ENCODE results near the gene TBC1D23.

Gene TBC1D23

GRCh38 chr3:100260081-100260684, 609 bp upstream of the TBC1D23 start:
- CTCF ChIA-PET, result interaction anchor here (0.6 to 1.3 kb wide), 3 partner anchors 191 to 428 kb away, joined by 4 to 6 read pairs (median 4); no protein-coding TSS in a partner anchor
- POLR2A ChIA-PET, result interaction anchor here (0.7 to 1.8 kb wide), 9 partner anchors 9 to 428 kb away, joined by 3 to 7 read pairs (median 4); partner anchors contain the start of genes LNP1, NIT2 and TOMM70
- peak overlapping the region; percentile 45; the same call in 1 of the 2 replicates for H3K27ac ChIP-seq (ENCODE audit: extremely low read depth, low read depth, low read length)
- H3K4me1 ChIP-seq (ENCODE audit: control insufficient read depth, insufficient read depth, low read length), result peaks cover 9% of the 10 kb centered on the region
- no peaks in the 10 kb centered on the region for H3K36me3 ChIP-seq (ENCODE audit: control insufficient read depth in 2 of 2, insufficient read depth in 1 of 2, low read length in 2 of 2)
- no peaks in the 10 kb centered on the region for H3K9me3 ChIP-seq (ENCODE audit: control insufficient read depth, insufficient read depth, low read depth, low read length)
- H3K4me3 ChIP-seq (ENCODE audit: low read depth, low read length), result peak overlapping the region; percentile 27
- no peak for TF ChIP-seq ZNF571 (tag by site-specific recombination; IDR thresholded peaks at IDR 0.05)
- TF ChIP-seq ZNF624 (tag by site-specific recombination; IDR thresholded peaks at IDR 0.05), result no peak
- TF ChIP-seq BCL11B (tag by site-specific recombination; IDR thresholded peaks at IDR 0.05; ENCODE audit: low read depth), result no peak
- TF ChIP-seq ZSCAN4 (tag by site-specific recombination; IDR thresholded peaks at IDR 0.05), result no peak
- no peak for TF ChIP-seq ZNF596 (tag by site-specific recombination; IDR thresholded peaks at IDR 0.05)
- no peak for TF ChIP-seq PRDM2 (tag by site-specific recombination; IDR thresholded peaks at IDR 0.05; ENCODE audit: borderline replicate concordance)
- peak; percentile 96 for TF ChIP-seq ZNF530 (tag by site-specific recombination; IDR thresholded peaks at IDR 0.05; ENCODE audit: low read depth)
- no peak for TF ChIP-seq WT1 (tag by site-specific recombination; IDR thresholded peaks at IDR 0.05)
- no peak for TF ChIP-seq ZNF621 (tag by site-specific recombination; IDR thresholded peaks at IDR 0.05)
- no peak for TF ChIP-seq SP7 (tag by site-specific recombination; IDR thresholded peaks at IDR 0.05)
- no peak for TF ChIP-seq YY2 (tag by site-specific recombination; IDR thresholded peaks at IDR 0.05)
- no peak for TF ChIP-seq YY1 (tag by site-specific recombination; IDR thresholded peaks at IDR 0.05)
- TF ChIP-seq ZNF335 (tag by site-specific recombination; conservative IDR thresholded peaks at IDR 0.05), result peak; percentile 83; the same call in 1 of the 2 replicates

GRCh38 chr3:100261485-100261903, 702 bp downstream of the TBC1D23 start:
- ChIA-PET POLR2A (interaction anchor here (1.6 to 1.8 kb wide), 2 partner anchors 9 to 72 kb away, joined by 6 to 7 read pairs; partner anchors contain the start of gene NIT2), CTCF (interaction anchor here (0.7 kb wide), 1 partner anchor 419 kb away, joined by 3 read pairs; no protein-coding TSS in a partner anchor)
- no peak for TF ChIP-seq ZNF184 (tag by site-specific recombination; IDR thresholded peaks at IDR 0.05)
- no peak for TF ChIP-seq ZNF211 (tag by site-specific recombination; IDR thresholded peaks at IDR 0.05; ENCODE audit: low read depth)
- peak; percentile 28; the same call in 1 of the 2 replicates for TF ChIP-seq SCRT2 (tag by site-specific recombination; IDR thresholded peaks at IDR 0.05)
- TF ChIP-seq EGR2 (tag by site-specific recombination; IDR thresholded peaks at IDR 0.05; ENCODE audit: low read depth), result no peak
- no peak for TF ChIP-seq ZNF350 (tag by site-specific recombination; IDR thresholded peaks at IDR 0.05)
- no peak for TF ChIP-seq ZNF488 (tag by site-specific recombination; IDR thresholded peaks at IDR 0.05)
- no peak for TF ChIP-seq ZBTB11 (tag by site-specific recombination; conservative IDR thresholded peaks at IDR 0.05; ENCODE audit: low read depth)
- TF ChIP-seq ZNF76 (tag by site-specific recombination; IDR thresholded peaks at IDR 0.05; ENCODE audit: borderline replicate concordance, low read depth), result peak; percentile 59; the same call in 1 of the 2 replicates
- no peak for TF ChIP-seq SP2 (tag by site-specific recombination; IDR thresholded peaks at IDR 0.05)
- Histone ChIP-seq H3K27ac (ENCODE audit: extremely low read depth, low read depth, low read length) (0 out of 2 replicates have a peak overlapping the region, but pooled peaks have one; percentile 64), H3K4me1 (ENCODE audit: control insufficient read depth, insufficient read depth, low read length) (peaks cover 9% of the 10 kb centered on the region), H3K9me3 (ENCODE audit: control insufficient read depth, insufficient read depth, low read depth, low read length) (no peaks in the 10 kb centered on the region), H3K36me3 (ENCODE audit: control insufficient read depth in 2 of 2, insufficient read depth in 1 of 2, low read length in 2 of 2) (no peaks in the 10 kb centered on the region), H3K4me3 (ENCODE audit: low read depth, low read length) (peak overlapping the region; percentile 100)
